ENCODE data around the gene PRKD1.

PRKD1 gene

DNA sequence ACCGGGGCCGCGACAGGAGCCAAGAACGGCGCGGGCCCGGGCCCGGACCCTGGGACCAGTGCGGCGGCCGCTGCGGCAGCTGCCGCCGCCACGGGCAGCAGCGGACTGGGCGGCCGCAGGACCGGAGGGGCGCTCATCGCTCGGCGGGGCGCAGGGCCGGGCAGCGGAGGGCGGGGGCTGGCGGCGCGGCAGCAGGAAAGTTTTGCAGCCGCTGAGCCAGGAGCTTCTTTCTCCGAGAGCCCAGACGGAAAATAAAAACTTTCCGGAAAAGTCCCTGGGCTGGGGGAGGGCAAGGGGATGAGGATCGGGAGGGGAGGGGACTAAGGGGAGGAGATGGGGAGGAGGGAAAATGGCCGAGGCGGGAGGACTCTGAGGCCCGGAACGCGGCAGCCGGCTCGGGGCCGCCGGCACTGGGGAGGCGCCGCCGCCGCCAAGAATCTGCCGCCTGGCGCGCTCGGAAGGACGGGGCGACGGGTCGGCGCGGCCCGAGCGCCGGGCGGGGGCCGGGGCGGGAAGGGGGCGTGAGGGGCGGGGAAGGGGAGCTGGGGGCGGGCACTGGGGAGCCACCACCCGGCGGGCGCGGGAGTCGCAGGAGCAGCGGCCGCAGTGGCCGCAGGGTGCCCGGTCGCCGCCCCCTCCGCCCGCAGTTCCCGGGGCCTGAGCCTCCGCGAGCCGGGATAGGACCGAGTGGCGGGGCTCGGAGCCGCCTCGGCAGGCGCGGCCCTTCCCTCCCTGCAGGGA, at the start of gene PRKD1:
PRKD1 (minus strand) TSS at position 472 of the 741 bp plus-strand sequence.
- Mint-ChIP-seq H3K9me3 (peaks cover 7% of the 10 kb centered on the region), H3K27ac (peak within 1 kb of the TSS; percentile 88), H3K36me3 (peaks cover 3% of the 10 kb centered on the region), H3K4me1 (peaks cover 7% of the 10 kb centered on the region), H3K4me3 (peak within 1 kb of the TSS; percentile 97), H3K27me3 (peaks cover 19% of the 10 kb centered on the region)
- DNase-seq (ENCODE audit: low spot score in 2 of 2) (peak; percentile 3 to 54), ATAC-seq (ENCODE audit: low read depth) (peak; percentile 67)

DNA sequence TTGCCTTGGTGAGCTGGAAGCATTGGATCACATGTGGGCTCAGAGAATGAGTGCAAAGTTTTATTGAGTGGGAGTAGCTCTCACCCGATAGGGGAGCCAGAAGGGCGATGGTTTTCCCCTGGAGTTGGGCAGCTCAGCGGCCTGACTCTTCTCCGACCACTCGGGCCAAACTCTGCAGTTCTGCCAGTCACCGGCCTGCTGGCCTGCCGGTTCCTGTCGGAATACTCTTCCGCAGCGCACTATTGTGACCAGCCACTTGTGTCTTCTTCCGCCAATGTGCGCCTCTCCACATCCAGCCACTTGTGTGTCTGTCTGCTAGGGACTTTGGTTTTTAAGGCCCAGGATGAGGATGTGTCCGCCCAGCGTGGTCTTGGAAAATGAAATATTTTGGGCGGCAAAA, 43.5 kb upstream of the PRKD1 start:
- no peak overlapping the region for H3K4me3 Mint-ChIP-seq
- H3K4me1 Mint-ChIP-seq, result no peaks in the 10 kb centered on the region
- peaks cover 2% of the 10 kb centered on the region for H3K27me3 Mint-ChIP-seq
- ATAC-seq (ENCODE audit: low read depth) (no peak), DNase-seq (ENCODE audit: low spot score in 2 of 2) (no peak)
- H3K9me3 Mint-ChIP-seq, result peaks cover 7% of the 10 kb centered on the region
- H3K36me3 Mint-ChIP-seq, result no peaks in the 10 kb centered on the region
- no peak overlapping the region for H3K27ac Mint-ChIP-seq

DNA sequence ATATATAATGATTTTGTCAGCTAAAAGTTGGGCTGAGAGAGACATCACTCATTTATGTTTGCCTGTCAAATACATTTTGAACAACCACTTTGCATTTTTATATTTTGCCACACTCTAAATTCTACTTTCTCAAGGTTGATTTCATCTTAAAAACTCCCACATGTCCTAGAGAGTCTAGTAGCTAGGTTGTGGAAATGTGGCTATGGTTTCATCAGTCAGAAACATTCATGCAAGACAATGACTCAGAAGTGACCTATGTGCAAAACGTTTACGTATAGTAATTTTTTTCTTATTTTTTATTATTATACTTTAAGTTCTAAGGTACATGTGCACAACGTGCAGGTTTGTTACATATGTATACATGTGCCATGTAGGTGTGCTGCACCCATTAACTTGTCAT, 27.4 kb upstream of the PRKD1 start:
- no peak for DNase-seq (ENCODE audit: low spot score in 2 of 2)
- no peak overlapping the region for H3K27ac Mint-ChIP-seq
- peaks cover 8% of the 10 kb centered on the region for H3K9me3 Mint-ChIP-seq
- no peak overlapping the region for H3K4me3 Mint-ChIP-seq
- ATAC-seq (ENCODE audit: low read depth), result no peak
- peaks cover 3% of the 10 kb centered on the region for H3K27me3 Mint-ChIP-seq
- no peaks in the 10 kb centered on the region for H3K4me1 Mint-ChIP-seq
- H3K36me3 Mint-ChIP-seq, result no peaks in the 10 kb centered on the region

DNA sequence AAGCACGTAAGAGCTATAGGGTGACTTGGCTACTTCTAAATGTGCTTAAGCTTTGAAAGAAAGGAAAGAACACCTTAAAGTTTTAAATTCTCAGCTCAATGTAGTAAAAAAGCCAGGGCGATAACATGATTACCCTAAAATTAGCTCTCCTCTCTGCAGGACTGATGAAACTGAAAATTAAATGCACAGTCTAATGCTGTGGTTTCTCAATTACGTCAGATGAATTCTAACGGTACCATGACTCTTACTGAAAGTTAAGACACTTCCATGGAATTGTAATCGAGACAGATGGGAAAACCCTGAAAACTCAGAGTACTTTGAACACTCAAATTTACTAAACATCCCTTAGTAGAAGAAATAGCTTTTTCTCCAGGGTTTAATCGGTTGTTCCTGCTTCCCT, 25.9 kb upstream of the PRKD1 start:
- Mint-ChIP-seq H3K27me3 (no peaks in the 10 kb centered on the region), H3K4me1 (no peaks in the 10 kb centered on the region), H3K9me3 (peaks cover 5% of the 10 kb centered on the region), H3K4me3 (no peak overlapping the region), H3K27ac (no peak overlapping the region), H3K36me3 (no peaks in the 10 kb centered on the region)
- DNase-seq (ENCODE audit: low spot score in 2 of 2) (no peak), ATAC-seq (ENCODE audit: low read depth) (no peak)

DNA sequence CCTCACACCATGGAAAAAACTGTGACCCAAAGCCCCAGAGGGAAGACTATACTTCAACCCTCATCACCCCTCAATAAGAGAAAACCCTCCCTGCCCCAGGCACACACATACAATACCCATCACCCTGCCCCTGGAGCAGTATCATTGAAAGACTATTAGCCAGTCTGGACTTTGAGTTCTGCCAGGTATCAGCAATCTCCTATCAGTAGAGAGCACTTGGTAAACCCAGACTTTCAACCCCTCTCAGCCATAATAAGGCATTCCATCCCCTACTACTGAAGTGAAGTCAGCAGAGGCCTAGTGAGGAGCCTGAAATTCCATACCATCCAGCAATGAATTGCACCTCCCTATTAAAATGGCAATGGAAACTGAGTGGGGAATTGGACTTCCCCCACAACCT, 16.4 kb upstream of the PRKD1 start:
- H3K9me3 Mint-ChIP-seq, result peaks cover 4% of the 10 kb centered on the region
- H3K4me1 Mint-ChIP-seq, result no peaks in the 10 kb centered on the region
- H3K27ac Mint-ChIP-seq, result no peak overlapping the region
- ATAC-seq (ENCODE audit: low read depth) (no peak), DNase-seq (ENCODE audit: low spot score in 2 of 2) (no peak)
- no peaks in the 10 kb centered on the region for H3K36me3 Mint-ChIP-seq
- H3K4me3 Mint-ChIP-seq, result no peak overlapping the region
- no peaks in the 10 kb centered on the region for H3K27me3 Mint-ChIP-seq

DNA sequence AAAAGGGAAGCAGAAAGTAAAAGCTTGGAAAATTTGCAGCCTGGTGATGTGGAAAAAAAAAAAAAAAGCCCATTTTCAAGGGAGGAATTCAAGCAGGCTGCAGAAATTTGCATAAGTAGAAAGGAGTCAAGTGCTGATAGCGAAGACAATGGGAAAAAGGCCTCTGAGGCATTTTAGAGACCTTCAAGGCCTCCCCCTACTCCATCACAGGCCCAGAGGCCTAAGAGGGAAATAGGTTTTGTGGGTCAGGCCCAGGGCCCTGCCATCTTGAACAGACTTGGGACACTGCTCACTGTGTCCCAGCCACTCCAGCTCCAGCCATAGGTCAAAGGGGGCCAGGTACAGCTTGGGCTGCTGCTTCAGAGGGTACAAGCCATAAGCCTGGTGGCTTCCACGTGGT, 13.8 kb upstream of the PRKD1 start:
- H3K4me1 Mint-ChIP-seq, result no peaks in the 10 kb centered on the region

DNA sequence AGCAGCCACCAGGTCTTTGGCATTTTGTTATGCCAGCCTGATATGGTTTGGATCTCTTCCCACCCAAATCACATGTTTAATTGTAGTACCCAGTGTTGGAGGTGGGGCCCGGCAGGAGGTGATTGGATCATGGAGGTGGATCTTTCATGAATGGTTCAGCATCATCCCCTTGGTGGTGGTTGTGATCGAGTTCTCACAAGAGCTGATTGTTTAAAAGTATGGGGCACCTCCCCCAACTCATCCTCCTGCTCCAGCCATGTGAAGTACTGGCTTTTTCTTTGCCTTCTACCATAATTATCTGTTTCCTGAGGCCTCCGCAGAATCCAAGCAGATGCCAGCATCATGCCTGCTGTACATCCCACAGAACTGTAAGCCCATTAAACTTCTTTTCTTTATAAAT, 12.8 kb upstream of the PRKD1 start:
- H3K36me3 Mint-ChIP-seq, result no peaks in the 10 kb centered on the region
- no peaks in the 10 kb centered on the region for H3K27me3 Mint-ChIP-seq
- no peaks in the 10 kb centered on the region for H3K4me1 Mint-ChIP-seq
- H3K4me3 Mint-ChIP-seq, result no peak overlapping the region
- ATAC-seq (ENCODE audit: low read depth) (no peak), DNase-seq (ENCODE audit: low spot score in 2 of 2) (no peak)
- H3K9me3 Mint-ChIP-seq, result no peaks in the 10 kb centered on the region
- no peak overlapping the region for H3K27ac Mint-ChIP-seq

More for the DNA sequence above, 13.8 kb upstream of the PRKD1 start:
- ATAC-seq (ENCODE audit: low read depth) (no peak), DNase-seq (ENCODE audit: low spot score in 2 of 2) (no peak)
- Mint-ChIP-seq H3K36me3 (no peaks in the 10 kb centered on the region), H3K4me3 (no peak overlapping the region), H3K27ac (no peak overlapping the region), H3K27me3 (no peaks in the 10 kb centered on the region), H3K9me3 (peaks cover under 1% of the 10 kb centered on the region)

DNA sequence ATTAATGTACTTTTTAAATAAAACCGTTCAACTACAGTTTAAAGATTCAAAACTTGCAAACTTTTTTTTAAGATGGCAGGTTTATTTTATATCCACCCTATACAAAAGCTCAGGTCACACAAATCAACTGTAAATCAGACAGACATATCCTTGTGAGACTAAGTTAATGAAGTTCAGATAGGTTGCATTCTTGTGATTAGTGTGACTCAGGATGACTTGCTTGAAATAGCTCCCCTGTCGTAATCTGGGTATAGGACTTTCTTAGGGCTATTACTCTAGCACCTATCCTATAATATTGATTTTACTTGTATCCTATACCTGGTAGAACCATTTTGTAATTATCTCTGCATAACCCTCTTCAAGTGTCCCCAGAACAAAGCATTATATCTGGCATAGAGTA, 9.5 kb upstream of the PRKD1 start:
- H3K4me1 Mint-ChIP-seq, result no peaks in the 10 kb centered on the region
- H3K9me3 Mint-ChIP-seq, result no peaks in the 10 kb centered on the region
- no peaks in the 10 kb centered on the region for H3K27me3 Mint-ChIP-seq
- H3K36me3 Mint-ChIP-seq, result no peaks in the 10 kb centered on the region
- DNase-seq (ENCODE audit: low spot score in 2 of 2) (no peak), ATAC-seq (ENCODE audit: low read depth) (no peak)
- H3K4me3 Mint-ChIP-seq, result no peak overlapping the region
- H3K27ac Mint-ChIP-seq, result no peak overlapping the region

DNA sequence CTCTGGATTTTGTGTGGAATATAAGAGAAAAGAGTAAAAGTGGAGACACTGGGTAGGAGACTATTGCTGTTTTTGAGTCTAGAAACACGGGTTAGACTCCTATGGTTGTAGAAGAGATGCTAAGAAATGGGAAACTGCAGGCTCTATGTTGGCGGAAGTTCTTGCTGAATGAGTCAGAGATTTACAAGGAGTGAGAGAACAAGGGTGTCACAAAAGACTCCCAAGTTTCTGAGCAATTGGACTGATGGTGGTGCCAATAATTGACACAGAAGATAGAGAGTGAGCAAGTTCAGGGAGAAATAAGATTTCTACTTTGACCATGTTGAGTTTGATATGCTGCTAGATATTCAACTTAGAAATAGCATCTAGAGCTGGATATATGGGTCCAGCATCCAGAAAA, 2.6 kb upstream of the PRKD1 start:
- H3K27me3 Mint-ChIP-seq, result peaks cover 14% of the 10 kb centered on the region
- peaks cover 3% of the 10 kb centered on the region for H3K36me3 Mint-ChIP-seq
- DNase-seq (ENCODE audit: low spot score in 2 of 2) (no peak), ATAC-seq (ENCODE audit: low read depth) (no peak)
- no peak overlapping the region for H3K27ac Mint-ChIP-seq
- peaks cover 7% of the 10 kb centered on the region for H3K4me1 Mint-ChIP-seq
- no peak overlapping the region for H3K4me3 Mint-ChIP-seq
- H3K9me3 Mint-ChIP-seq, result peaks cover 7% of the 10 kb centered on the region

DNA sequence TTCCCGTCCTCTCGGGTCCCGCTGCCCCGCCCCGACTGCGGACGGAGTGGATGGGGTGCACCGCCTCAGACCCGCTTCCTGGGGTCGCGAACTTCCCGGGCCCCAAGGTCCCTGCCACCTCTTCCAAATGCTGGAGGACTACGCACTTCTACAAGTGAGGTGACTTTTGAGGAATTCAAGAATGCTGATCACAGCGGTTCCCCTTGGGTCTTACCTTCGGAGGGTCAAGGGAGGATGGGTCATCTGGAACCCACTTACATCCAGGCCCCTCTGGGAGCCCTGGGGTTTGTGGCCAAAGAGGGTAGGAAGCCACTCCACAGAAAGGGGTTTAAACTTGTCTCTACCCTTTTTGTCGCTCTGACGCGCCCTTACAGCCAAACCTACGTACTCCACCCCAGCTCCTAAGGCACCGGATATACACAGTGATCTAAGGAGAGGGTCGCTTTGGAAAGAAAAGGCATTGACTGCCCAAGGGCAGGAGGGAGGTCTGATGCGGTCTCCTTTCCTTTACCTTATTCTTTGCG, 532 bp upstream of the PRKD1 start:
- peak overlapping the region; percentile 30 for H3K4me3 Mint-ChIP-seq
- H3K36me3 Mint-ChIP-seq, result peaks cover 3% of the 10 kb centered on the region
- H3K4me1 Mint-ChIP-seq, result peaks cover 7% of the 10 kb centered on the region
- no peak for ATAC-seq (ENCODE audit: low read depth)
- DNase-seq (ENCODE audit: low spot score in 2 of 2), result no peak
- peaks cover 19% of the 10 kb centered on the region for H3K27me3 Mint-ChIP-seq
- H3K27ac Mint-ChIP-seq, result no peak overlapping the region
- peaks cover 7% of the 10 kb centered on the region for H3K9me3 Mint-ChIP-seq

DNA sequence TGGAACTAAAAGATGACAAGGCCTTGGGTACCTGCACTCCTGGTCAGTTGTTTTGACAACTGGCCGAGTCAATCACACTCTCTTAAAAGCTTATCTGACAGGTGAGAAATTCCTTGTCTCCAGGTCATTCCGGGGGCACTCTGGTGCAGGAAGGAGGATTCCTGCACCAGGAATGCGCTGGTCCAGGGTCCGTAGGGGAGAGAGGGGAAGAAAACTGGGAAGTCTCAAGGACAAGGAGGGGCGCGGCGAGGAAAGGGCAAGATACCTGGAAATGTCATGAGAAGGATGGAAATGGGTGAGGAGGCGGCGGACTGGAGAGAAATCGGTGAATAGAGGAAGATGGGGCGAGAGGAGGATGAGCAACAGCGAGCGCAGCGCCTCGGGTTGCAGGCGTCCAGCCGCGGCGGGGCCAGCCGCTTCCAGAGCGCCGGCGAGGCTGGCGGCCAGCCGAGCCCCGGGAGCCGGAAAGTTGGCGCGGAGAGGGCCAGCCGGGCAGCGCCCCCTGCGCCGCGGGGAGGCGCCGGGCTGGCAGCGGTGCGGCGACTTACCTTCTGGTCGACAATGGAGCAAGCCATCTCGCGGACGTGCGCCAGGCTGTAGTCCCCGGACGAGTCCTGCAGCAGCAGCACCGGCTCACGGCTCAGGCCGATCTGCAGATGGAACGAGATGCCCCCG, 809 bp downstream of the PRKD1 start:
- Mint-ChIP-seq H3K4me3 (peak overlapping the region; percentile 97), H3K27me3 (peaks cover 19% of the 10 kb centered on the region), H3K4me1 (peaks cover 7% of the 10 kb centered on the region), H3K36me3 (peaks cover 3% of the 10 kb centered on the region), H3K9me3 (peaks cover 7% of the 10 kb centered on the region), H3K27ac (peak overlapping the region; percentile 88)
- no peak for DNase-seq (ENCODE audit: low spot score in 2 of 2)
- peak; percentile 37 for ATAC-seq (ENCODE audit: low read depth)

DNA sequence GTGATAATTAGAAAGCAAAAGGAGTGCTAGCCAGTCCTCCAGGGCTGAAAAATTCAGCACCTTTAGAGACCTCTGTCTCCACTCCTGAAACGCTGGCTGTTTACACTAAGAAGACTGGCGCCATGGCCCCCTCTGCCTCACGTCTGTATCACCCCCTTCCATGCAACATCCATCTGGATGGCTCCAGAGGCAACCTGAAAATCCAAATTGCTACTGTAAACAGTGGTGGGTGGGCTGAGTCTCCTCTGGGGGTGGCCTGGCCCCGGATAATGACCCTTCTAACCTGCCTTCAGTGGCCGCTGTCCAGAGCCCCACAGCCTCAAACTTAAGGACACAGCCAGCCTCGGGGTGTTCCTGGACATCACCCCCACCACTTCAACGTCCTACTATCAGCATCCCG, 1.4 kb downstream of the PRKD1 start:
- ATAC-seq (ENCODE audit: low read depth) (no peak), DNase-seq (ENCODE audit: low spot score in 2 of 2) (no peak)
- H3K36me3 Mint-ChIP-seq, result peaks cover 3% of the 10 kb centered on the region
- H3K27me3 Mint-ChIP-seq, result peaks cover 19% of the 10 kb centered on the region
- peaks cover 7% of the 10 kb centered on the region for H3K9me3 Mint-ChIP-seq
- H3K4me1 Mint-ChIP-seq, result peaks cover 7% of the 10 kb centered on the region
- peak overlapping the region; percentile 97 for H3K4me3 Mint-ChIP-seq
- peak overlapping the region; percentile 88 for H3K27ac Mint-ChIP-seq

DNA sequence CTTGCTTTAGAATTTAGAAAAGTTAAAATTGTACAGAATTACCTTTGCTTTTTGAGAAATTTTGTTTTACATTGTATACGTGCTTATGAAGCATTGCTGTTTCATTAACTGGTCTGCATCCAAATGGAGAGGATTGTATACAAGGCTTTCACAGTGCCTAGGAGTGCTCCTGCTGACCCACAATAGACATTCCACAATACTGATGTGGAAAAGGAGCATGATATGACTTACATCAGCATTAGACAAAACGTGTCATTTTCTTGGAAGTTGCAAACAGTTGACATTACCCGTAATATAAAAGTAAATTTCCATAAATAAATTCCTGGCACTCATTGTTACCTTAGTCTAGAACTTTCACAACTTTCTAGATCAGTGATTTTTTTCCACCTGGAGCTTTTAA, 1.9 kb downstream of the PRKD1 start:
- no peak for ATAC-seq (ENCODE audit: low read depth)
- H3K27ac Mint-ChIP-seq, result no peak overlapping the region
- H3K9me3 Mint-ChIP-seq, result peaks cover 7% of the 10 kb centered on the region
- H3K4me1 Mint-ChIP-seq, result peaks cover 7% of the 10 kb centered on the region
- H3K27me3 Mint-ChIP-seq, result peaks cover 19% of the 10 kb centered on the region
- peaks cover 3% of the 10 kb centered on the region for H3K36me3 Mint-ChIP-seq
- no peak for DNase-seq (ENCODE audit: low spot score in 2 of 2)
- no peak overlapping the region for H3K4me3 Mint-ChIP-seq

DNA sequence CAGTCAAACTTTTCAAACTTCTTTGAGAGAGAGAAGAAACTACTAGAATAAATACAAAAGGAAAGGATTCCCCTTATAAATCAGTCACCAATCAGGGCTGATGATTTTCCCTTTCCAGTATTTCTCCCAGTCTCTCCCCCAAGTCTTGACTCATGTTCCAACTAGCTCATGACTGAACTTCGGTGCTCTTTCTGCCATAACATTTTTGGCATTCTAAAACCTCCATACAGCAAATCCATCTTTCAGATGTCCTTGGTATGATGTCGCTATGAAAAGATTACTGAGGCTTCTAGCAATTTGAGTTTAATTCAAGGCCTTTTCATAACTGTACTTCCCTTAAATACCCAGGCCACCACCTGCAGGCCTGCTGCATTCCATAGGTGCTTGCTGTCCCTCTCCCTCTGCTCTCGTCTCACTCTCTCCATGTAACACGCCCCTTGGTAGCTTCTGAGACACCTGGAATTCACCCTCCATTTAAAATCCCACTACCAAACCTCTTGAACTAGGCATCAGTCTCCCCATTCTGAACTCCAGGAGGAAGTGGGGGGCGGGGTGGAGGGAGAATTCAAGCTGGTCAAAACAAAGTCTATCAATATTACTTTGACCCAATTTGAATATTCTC, 2.4 kb downstream of the PRKD1 start:
- Mint-ChIP-seq H3K4me3 (no peak overlapping the region), H3K36me3 (peaks cover 3% of the 10 kb centered on the region), H3K27me3 (peaks cover 16% of the 10 kb centered on the region), H3K4me1 (peaks cover 7% of the 10 kb centered on the region), H3K27ac (no peak overlapping the region), H3K9me3 (peaks cover 7% of the 10 kb centered on the region)
- ATAC-seq (ENCODE audit: low read depth), result no peak
- no peak for DNase-seq (ENCODE audit: low spot score in 2 of 2)
